Bronchial epithelial cell (primary cell): Measurements from ENCODE around the gene RECK. TPM values are rescaled to one million over a fixed set of nuclear protein-coding genes. Genes with fewer than 3 reads are reported as not detected.

Experiments
- DNase-seq: peaks from one replicate; pipeline ENCODE4 v3.0.0-alpha.2; 2010; ENCODE audit warnings: low read depth
- FAIRE-seq: peaks from 2 replicates; lab custom pipeline; 2011; peaks lifted over from hg19 to GRCh38; lab: Jason Lieb, UNC
- H3K27me3 ChIP-seq: 2 replicates; pipeline ENCODE4 v1.5.1; 2011; ENCODE audit warnings: low read length; ENCODE audit not compliant: control insufficient read depth, insufficient read depth
- H3K36me3 ChIP-seq: 2 replicates; pipeline ENCODE4 v1.5.1; 2011; ENCODE audit warnings: low read length; ENCODE audit not compliant: control insufficient read depth, insufficient read depth
- H3K4me3 ChIP-seq: 2 replicates; pipeline ENCODE4 v1.5.1; 2011; ENCODE audit warnings: mild to moderate bottlenecking, low read depth, low read length, control low read depth
- total RNA-seq: library from RNA; depleted of rRNA; stranded (reverse); fragments of >200 nt; gene quantifications from 2 replicates; pipeline ENCODE4 v1.2.1, GENCODE V29; 2014
- TF ChIP-seq, protein P1 (sequence below): IDR thresholded peaks from 2 replicates; pipeline ENCODE4 v1.5.1; 2011; ENCODE audit warnings: mild to moderate bottlenecking, moderate library complexity, low read length, control low read depth, inconsistent platforms; ENCODE audit not compliant: insufficient read depth, severe bottlenecking

RECK gene
- total RNA-seq, 1 donor from 2014 or later = 1.3 TPM

DNA sequence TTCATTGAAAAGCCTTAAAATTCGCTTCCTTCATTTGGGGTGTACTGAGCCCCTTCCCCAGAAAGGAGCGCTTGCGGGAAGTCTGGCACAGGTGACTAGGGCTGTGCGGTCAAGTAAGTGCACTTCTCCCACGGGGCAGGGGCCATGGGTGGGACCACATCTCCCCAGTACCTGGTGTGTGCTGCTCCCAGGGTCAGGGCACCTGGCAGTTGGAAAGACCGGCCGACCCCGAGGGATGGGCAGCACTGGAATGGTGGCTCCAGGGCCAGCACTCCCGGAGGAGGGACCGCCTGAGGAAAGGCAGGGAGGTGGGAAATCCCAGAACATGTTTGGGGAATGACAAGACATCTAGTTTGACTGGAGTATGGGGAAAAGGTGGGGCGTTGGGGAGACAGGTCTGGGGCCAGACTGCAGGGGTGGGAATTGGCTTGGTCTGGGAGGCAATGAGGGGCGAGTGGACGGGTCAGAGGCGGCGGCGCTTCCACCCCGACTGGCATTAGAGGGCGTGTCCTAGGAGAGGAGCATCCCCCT lies 99.1 kb downstream of the RECK start:
- DNase-seq = no peak
- no peak for FAIRE-seq
- Histone ChIP-seq H3K36me3 (no peaks in the 10 kb centered on the region), H3K4me3 (peak overlapping the region; percentile 37), H3K27me3 (peaks cover 9% of the 10 kb centered on the region)
- TF ChIP-seq, protein P1, sequence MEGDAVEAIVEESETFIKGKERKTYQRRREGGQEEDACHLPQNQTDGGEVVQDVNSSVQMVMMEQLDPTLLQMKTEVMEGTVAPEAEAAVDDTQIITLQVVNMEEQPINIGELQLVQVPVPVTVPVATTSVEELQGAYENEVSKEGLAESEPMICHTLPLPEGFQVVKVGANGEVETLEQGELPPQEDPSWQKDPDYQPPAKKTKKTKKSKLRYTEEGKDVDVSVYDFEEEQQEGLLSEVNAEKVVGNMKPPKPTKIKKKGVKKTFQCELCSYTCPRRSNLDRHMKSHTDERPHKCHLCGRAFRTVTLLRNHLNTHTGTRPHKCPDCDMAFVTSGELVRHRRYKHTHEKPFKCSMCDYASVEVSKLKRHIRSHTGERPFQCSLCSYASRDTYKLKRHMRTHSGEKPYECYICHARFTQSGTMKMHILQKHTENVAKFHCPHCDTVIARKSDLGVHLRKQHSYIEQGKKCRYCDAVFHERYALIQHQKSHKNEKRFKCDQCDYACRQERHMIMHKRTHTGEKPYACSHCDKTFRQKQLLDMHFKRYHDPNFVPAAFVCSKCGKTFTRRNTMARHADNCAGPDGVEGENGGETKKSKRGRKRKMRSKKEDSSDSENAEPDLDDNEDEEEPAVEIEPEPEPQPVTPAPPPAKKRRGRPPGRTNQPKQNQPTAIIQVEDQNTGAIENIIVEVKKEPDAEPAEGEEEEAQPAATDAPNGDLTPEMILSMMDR = no peak

DNA sequence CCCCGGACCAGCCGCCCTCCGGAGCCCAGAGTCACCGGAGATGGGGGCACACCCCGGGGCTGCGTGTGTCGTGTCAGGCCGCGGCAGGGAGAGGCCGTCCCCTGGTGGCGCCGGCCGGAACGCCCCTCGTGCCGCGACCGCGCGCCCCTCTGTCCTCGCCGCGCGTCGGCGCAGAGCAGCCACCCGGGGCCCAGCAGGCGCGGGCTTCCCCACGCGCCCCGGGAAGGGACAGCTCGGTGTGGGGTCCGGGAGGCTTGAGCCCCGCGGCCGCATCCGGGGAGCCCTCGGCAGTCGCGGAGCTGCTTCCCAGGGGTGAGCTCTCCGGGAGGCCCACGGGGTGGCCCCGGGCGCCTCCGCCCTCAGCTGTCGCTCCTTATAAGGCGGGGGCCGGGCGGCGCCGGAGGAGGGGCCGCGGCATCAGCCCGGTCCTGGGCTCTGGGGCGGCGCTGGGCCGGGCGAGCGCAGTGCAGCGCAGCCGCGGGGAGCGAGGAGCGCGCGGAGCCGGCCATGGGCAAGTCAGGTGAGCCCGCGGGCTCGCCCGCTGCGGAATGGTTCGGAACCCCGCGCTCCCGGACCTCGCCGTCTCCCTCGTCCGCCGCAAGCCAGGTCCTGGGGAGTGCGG lies 99.7 kb downstream of the RECK start, which contains the start of gene GLIPR2:
Gene GLIPR2, plus strand, starts transcription at position 462 of the 622 bp plus-strand sequence. Its CDS starts 46 bp downstream, at position 508.
- Histone ChIP-seq H3K36me3 (no peaks in the 10 kb centered on the region), H3K4me3 (peak within 1 kb of the TSS; percentile 37), H3K27me3 (peaks cover 9% of the 10 kb centered on the region)
- FAIRE-seq = no peak
- DNase-seq = peak; percentile 29
- TF ChIP-seq, protein P1 = no peak

GRCh38 chr9:36136894-36137391 lies 100.2 kb downstream of the RECK start:
- DNase-seq = no peak
- Histone ChIP-seq H3K4me3 (peak overlapping the region; percentile 37), H3K27me3 (peaks cover 9% of the 10 kb centered on the region), H3K36me3 (no peaks in the 10 kb centered on the region)
- no peak for FAIRE-seq
- TF ChIP-seq, protein P1 = no peak

DNA sequence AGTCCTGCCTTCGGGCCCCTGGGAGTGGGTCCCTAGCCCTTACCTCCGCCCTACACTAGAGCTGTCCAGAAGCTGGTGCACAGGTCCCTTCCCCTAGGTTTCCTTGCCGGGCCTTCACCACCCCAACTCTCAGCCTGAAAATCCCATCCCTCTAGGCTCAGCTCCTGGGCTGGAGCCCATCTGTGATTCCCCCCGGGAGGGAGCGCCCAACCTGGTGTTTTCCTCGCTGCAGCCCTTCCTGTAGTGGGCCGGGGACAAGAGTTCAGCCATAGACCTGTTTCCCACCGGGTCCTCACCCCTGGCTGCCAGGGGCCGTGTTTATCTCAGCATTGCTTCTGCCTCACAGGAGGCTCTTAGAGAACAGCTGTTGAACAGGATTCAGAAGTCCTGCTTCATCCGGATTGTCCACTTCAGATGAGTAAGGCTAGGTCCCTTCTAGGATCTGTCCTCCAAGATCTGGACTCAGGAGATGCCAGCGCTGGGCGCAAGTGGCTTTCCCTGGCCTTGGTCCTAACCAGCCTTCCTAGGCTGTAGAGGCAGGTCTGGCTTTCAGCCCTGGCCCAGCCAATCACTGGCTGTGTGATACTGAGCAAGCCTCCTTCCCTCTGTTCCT lies 100.8 kb downstream of the RECK start:
- H3K27me3 ChIP-seq = peaks cover 9% of the 10 kb centered on the region
- TF ChIP-seq, protein P1 = no peak
- DNase-seq (no peak), FAIRE-seq (no peak)
- H3K36me3 ChIP-seq = no peaks in the 10 kb centered on the region
- no peak overlapping the region for H3K4me3 ChIP-seq

- Histone ChIP-seq H3K27me3 (peaks cover 9% of the 10 kb centered on the region), H3K36me3 (no peaks in the 10 kb centered on the region), H3K4me3 (no peak overlapping the region)
- TF ChIP-seq, protein P1 = no peak
- DNase-seq (no peak), FAIRE-seq (no peak)
Measured at GRCh38 chr9:36138496-36138895, 101.8 kb downstream of the RECK start.
